ENCODE data around the gene UPP2.

Gene UPP2

GRCh38 chr2:158142568-158143332 is 41.1 kb downstream of the UPP2 start:
- H2AK5ac ChIP-seq (ENCODE audit: low read depth, low read length): no peak overlapping the region
- no peak overlapping the region for H3K4ac ChIP-seq (ENCODE audit: low read length)
- H3K27me3 ChIP-seq (ENCODE audit: control insufficient read depth in 3 of 3, insufficient read depth in 3 of 3, low read depth in 1 of 3, low read length in 3 of 3): no peaks in the 10 kb centered on the region
- H3K23ac ChIP-seq (ENCODE audit: low read depth, low read length, poor library complexity): no peak overlapping the region
- WGBS, 2 donors (ENCODE audit: extremely low coverage in 2 of 2, insufficient read length in 2 of 2, insufficient replicate concordance in 1 of 2): no CpG with 5 or more reads among the region's 6 CpGs
- H3K4me2 ChIP-seq (ENCODE audit: insufficient read depth, low read length, poor library complexity, severe bottlenecking): no peak overlapping the region
- no peaks in the 10 kb centered on the region for H3K4me1 ChIP-seq (ENCODE audit: control insufficient read depth in 2 of 2, insufficient read depth in 1 of 2, low read depth in 1 of 2, low read length in 2 of 2)
- no peak overlapping the region for H2AFZ ChIP-seq (ENCODE audit: low read length)
- H3K9me3 ChIP-seq (replicated peaks in 1 of 2; ENCODE audit: control insufficient read depth in 2 of 2, insufficient read depth in 1 of 2, low read depth in 1 of 2, low read length in 2 of 2): no peaks in the 10 kb centered on the region
- H2BK5ac ChIP-seq (ENCODE audit: low read length): no peak overlapping the region
- H3K9ac ChIP-seq (ENCODE audit: low read depth, low read length, poor library complexity): no peak overlapping the region
- H2BK15ac ChIP-seq (ENCODE audit: low read length): no peak overlapping the region
- no peak overlapping the region for H3K27ac ChIP-seq (replicated peaks; ENCODE audit: low read length)
- no peak overlapping the region for H3K4me3 ChIP-seq (ENCODE audit: low read length in 2 of 2)
- no peak overlapping the region for H3K14ac ChIP-seq (ENCODE audit: low read length)
- no peak overlapping the region for H4K91ac ChIP-seq (ENCODE audit: low read depth, low read length, poor library complexity)
- DNase-seq (ENCODE audit: low spot score): no peak
- no peaks in the 10 kb centered on the region for H3K36me3 ChIP-seq (replicated peaks in 1 of 2; ENCODE audit: control insufficient read depth in 2 of 2, insufficient read depth in 2 of 2, low read length in 2 of 2)
- no peak overlapping the region for H2BK12ac ChIP-seq (ENCODE audit: low read length)
- no peak overlapping the region for H3K18ac ChIP-seq (ENCODE audit: low read length)
- H4K8ac ChIP-seq (ENCODE audit: low read depth, low read length): no peak overlapping the region
- H3K79me1 ChIP-seq (ENCODE audit: low read depth, low read length): no peaks in the 10 kb centered on the region
- no peak overlapping the region for H2BK120ac ChIP-seq (ENCODE audit: low read depth, low read length)

DNA sequence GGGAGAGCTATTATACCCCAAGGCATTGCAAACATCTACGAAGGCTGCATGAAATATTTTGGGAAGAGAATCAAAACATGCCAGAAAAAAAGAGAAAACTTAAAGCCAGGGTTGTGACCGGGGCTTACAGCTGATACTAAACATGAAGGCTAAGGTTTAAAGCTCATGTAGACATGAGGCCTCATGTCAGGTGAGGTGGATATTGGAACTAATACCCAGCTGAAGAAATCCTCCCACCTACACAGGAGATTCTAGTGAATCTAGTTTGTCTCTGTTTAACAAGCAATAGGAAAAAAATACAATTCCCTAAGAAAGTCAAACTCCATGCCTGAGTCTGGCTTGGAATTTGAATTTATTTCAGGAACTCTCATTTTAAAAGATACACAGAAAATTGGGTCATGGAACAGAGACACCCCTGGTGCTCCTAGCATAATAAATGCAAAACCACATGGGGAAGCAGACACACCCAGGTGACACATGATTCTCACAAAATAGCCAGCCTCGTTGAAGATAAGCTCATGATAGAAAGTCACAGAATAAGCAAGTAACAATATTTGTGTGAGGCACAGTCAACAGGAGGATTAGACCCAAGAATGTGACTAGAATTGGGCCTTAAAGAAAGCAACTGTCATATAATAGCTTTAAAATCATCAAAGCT is 42.2 kb downstream of the UPP2 start:
- H3K36me3 ChIP-seq (replicated peaks in 1 of 2; ENCODE audit: control insufficient read depth in 2 of 2, insufficient read depth in 2 of 2, low read length in 2 of 2): no peaks in the 10 kb centered on the region
- no peak overlapping the region for H2BK5ac ChIP-seq (ENCODE audit: low read length)
- no peaks in the 10 kb centered on the region for H3K27me3 ChIP-seq (ENCODE audit: control insufficient read depth in 3 of 3, insufficient read depth in 3 of 3, low read depth in 1 of 3, low read length in 3 of 3)
- no peak overlapping the region for H3K18ac ChIP-seq (ENCODE audit: low read length)
- no peaks in the 10 kb centered on the region for H3K9me3 ChIP-seq (replicated peaks in 1 of 2; ENCODE audit: control insufficient read depth in 2 of 2, insufficient read depth in 1 of 2, low read depth in 1 of 2, low read length in 2 of 2)
- H3K4me1 ChIP-seq (ENCODE audit: control insufficient read depth in 2 of 2, insufficient read depth in 1 of 2, low read depth in 1 of 2, low read length in 2 of 2): no peaks in the 10 kb centered on the region
- no peaks in the 10 kb centered on the region for H3K79me1 ChIP-seq (ENCODE audit: low read depth, low read length)
- no peak overlapping the region for H3K14ac ChIP-seq (ENCODE audit: low read length)
- no peak overlapping the region for H2BK12ac ChIP-seq (ENCODE audit: low read length)
- no peak overlapping the region for H2BK120ac ChIP-seq (ENCODE audit: low read depth, low read length)
- H3K4ac ChIP-seq (ENCODE audit: low read length): no peak overlapping the region
- no peak overlapping the region for H3K23ac ChIP-seq (ENCODE audit: low read depth, low read length, poor library complexity)
- H3K9ac ChIP-seq (ENCODE audit: low read depth, low read length, poor library complexity): no peak overlapping the region
- H4K91ac ChIP-seq (ENCODE audit: low read depth, low read length, poor library complexity): no peak overlapping the region
- H2BK15ac ChIP-seq (ENCODE audit: low read length): no peak overlapping the region
- DNase-seq (ENCODE audit: low spot score): no peak
- H2AFZ ChIP-seq (ENCODE audit: low read length): no peak overlapping the region
- WGBS, 2 donors (ENCODE audit: extremely low coverage in 2 of 2, insufficient read length in 2 of 2, insufficient replicate concordance in 1 of 2): no CpG with 5 or more reads among the region's 3 CpGs
- no peak overlapping the region for H2AK5ac ChIP-seq (ENCODE audit: low read depth, low read length)
- H3K4me2 ChIP-seq (ENCODE audit: insufficient read depth, low read length, poor library complexity, severe bottlenecking): no peak overlapping the region
- H3K27ac ChIP-seq (replicated peaks; ENCODE audit: low read length): no peak overlapping the region
- no peak overlapping the region for H3K4me3 ChIP-seq (ENCODE audit: low read length in 2 of 2)
- H4K8ac ChIP-seq (ENCODE audit: low read depth, low read length): no peak overlapping the region

DNA sequence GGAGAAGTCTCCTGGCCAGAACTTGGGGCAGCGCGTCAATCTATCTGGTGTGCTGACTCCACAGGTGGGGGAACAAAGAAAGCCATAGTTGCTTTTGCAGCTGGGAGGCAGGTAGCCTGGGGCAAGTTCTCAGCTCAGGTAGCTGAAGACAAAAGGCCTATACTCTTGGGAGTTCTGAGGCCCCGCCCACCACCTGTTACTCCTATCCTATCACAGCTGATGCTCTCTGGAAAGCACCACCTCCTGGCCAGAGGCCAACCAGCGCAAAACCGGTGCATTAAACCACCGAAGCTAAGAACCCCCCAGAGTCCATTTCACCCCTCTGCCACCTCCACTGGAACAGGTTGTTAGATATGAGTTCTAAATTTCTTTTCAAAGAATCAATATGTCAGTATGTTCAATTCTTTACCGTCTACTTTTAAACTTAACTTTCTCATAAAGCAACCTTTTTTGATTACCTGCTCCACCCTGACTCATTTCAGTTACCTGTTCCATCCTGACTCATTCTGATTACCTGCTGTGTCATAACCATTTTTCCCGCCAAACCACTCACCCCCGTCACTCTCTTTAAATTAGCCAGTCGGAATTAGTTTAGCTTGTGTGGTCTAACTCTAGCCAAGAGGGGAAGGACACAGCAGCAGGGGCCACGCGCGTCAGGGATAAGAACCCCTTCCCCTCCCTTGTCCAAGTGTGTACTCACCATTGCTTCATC is 43.4 kb downstream of the UPP2 start:
- Histone ChIP-seq H3K23ac (ENCODE audit: low read depth, low read length, poor library complexity) (no peak overlapping the region), H2BK12ac (ENCODE audit: low read length) (peak overlapping the region; percentile 19)

More for the DNA sequence above, 43.4 kb downstream of the UPP2 start:
- H3K18ac ChIP-seq (ENCODE audit: low read length): no peak overlapping the region
- no peaks in the 10 kb centered on the region for H3K27me3 ChIP-seq (ENCODE audit: control insufficient read depth in 3 of 3, insufficient read depth in 3 of 3, low read depth in 1 of 3, low read length in 3 of 3)
- H3K4ac ChIP-seq (ENCODE audit: low read length): no peak overlapping the region
- WGBS, 2 donors (ENCODE audit: extremely low coverage in 2 of 2, insufficient read length in 2 of 2, insufficient replicate concordance in 1 of 2): no CpG with 5 or more reads among the region's 13 CpGs
- H2AFZ ChIP-seq (ENCODE audit: low read length): no peak overlapping the region
- no peaks in the 10 kb centered on the region for H3K36me3 ChIP-seq (replicated peaks in 1 of 2; ENCODE audit: control insufficient read depth in 2 of 2, insufficient read depth in 2 of 2, low read length in 2 of 2)
- no peak overlapping the region for H2AK5ac ChIP-seq (ENCODE audit: low read depth, low read length)
- no peak overlapping the region for H3K4me2 ChIP-seq (ENCODE audit: insufficient read depth, low read length, poor library complexity, severe bottlenecking)
- no peak overlapping the region for H2BK15ac ChIP-seq (ENCODE audit: low read length)
- no peak overlapping the region for H4K8ac ChIP-seq (ENCODE audit: low read depth, low read length)
- no peak overlapping the region for H3K4me3 ChIP-seq (ENCODE audit: low read length in 2 of 2)
- H3K9ac ChIP-seq (ENCODE audit: low read depth, low read length, poor library complexity): no peak overlapping the region
- DNase-seq (ENCODE audit: low spot score): no peak
- H3K27ac ChIP-seq (replicated peaks; ENCODE audit: low read length): no peak overlapping the region
- no peak overlapping the region for H4K91ac ChIP-seq (ENCODE audit: low read depth, low read length, poor library complexity)
- H2BK5ac ChIP-seq (ENCODE audit: low read length): no peak overlapping the region
- no peaks in the 10 kb centered on the region for H3K79me1 ChIP-seq (ENCODE audit: low read depth, low read length)
- H3K14ac ChIP-seq (ENCODE audit: low read length): no peak overlapping the region
- H2BK120ac ChIP-seq (ENCODE audit: low read depth, low read length): no peak overlapping the region
- no peaks in the 10 kb centered on the region for H3K9me3 ChIP-seq (replicated peaks in 1 of 2; ENCODE audit: control insufficient read depth in 2 of 2, insufficient read depth in 1 of 2, low read depth in 1 of 2, low read length in 2 of 2)
- H3K4me1 ChIP-seq (ENCODE audit: control insufficient read depth in 2 of 2, insufficient read depth in 1 of 2, low read depth in 1 of 2, low read length in 2 of 2): no peaks in the 10 kb centered on the region
